Neural cell (in vitro differentiated cells): ENCODE measurements around the gene NPTN. TPM values are rescaled to one million over a fixed set of nuclear protein-coding genes. Genes with fewer than 3 reads are reported as not detected.

Experiments used
- H2AFZ ChIP-seq: fragments of 200-600, 300-800 bp; sonication (generic), shearing (Covaris generic); 2 replicates; pipeline ENCODE4 v1.6.0; 2014; ENCODE audit warnings: low read depth, mild to moderate bottlenecking, antibody characterized with exemption, low read length, moderate library complexity
- H3F3A ChIP-seq: fragments of 200-600 bp; shearing (Covaris generic); 2 replicates; pipeline ENCODE4 v1.6.1; 2016; ENCODE audit warnings: mild to moderate bottlenecking, moderate library complexity, mixed read lengths, antibody characterized with exemption, low read length; ENCODE audit not compliant: insufficient read depth, poor library complexity, severe bottlenecking
- H3K27ac ChIP-seq: fragments of 200-600, 300-800 bp; sonication (generic), shearing (Covaris generic); 2 replicates; pipeline ENCODE4 v1.5.1; 2014; ENCODE audit warnings: mild to moderate bottlenecking, low read length, moderate library complexity
- H3K27me3 ChIP-seq: fragments of 300-800, 200-600 bp; sonication (generic), shearing (Covaris generic); 2 replicates; pipeline ENCODE4 v1.6.0; 2014; ENCODE audit warnings: mild to moderate bottlenecking, low read depth, low read length, moderate library complexity; ENCODE audit not compliant: insufficient read depth
- H3K36me3 ChIP-seq: fragments of 300-800, 200-600 bp; sonication (generic), shearing (Covaris generic); 2 replicates; pipeline ENCODE4 v1.5.1; 2014; ENCODE audit warnings: mild to moderate bottlenecking, antibody characterized with exemption, low read length, moderate library complexity; ENCODE audit not compliant: insufficient read depth
- H3K4me2 ChIP-seq: fragments of 300-800, 200-600 bp; sonication (generic), shearing (Covaris generic); 2 replicates; pipeline ENCODE4 v1.6.0; 2014; ENCODE audit warnings: mild to moderate bottlenecking, low read length
- H3K4me3 ChIP-seq: fragments of 300-800, 200-600 bp; sonication (generic), shearing (Covaris generic); 2 replicates; pipeline ENCODE4 v1.5.1; 2014; ENCODE audit warnings: mild to moderate bottlenecking, low read length, moderate library complexity
- H3K79me2 ChIP-seq: fragments of 200-600 bp; shearing (Covaris generic); replicated peaks from 2 replicates; pipeline ENCODE4 v1.6.0; 2014; ENCODE audit warnings: mild to moderate bottlenecking, low read length, moderate library complexity; ENCODE audit not compliant: insufficient read depth
- H3K9ac ChIP-seq: fragments of 300-800, 200-600 bp; sonication (generic), shearing (Covaris generic); 2 replicates; pipeline ENCODE4 v1.6.1; 2016; ENCODE audit warnings: mild to moderate bottlenecking, low read length, mixed read lengths
- H3K9me2 ChIP-seq: fragments of 200-600 bp; shearing (Covaris generic); 2 replicates; pipeline ENCODE4 v1.6.1; 2016; ENCODE audit warnings: mild to moderate bottlenecking, low read length, mixed read lengths; ENCODE audit not compliant: insufficient read depth
- H3K9me3 ChIP-seq: fragments of 200-600, 300-800 bp; sonication (generic), shearing (Covaris generic); 2 replicates; pipeline ENCODE4 v1.6.1; 2016; ENCODE audit warnings: mild to moderate bottlenecking, mixed run types, low read length, moderate library complexity, mixed read lengths
- H4K20me1 ChIP-seq: fragments of 200-600 bp; shearing (Covaris generic); 2 replicates; pipeline ENCODE4 v1.6.1; 2016; ENCODE audit warnings: mild to moderate bottlenecking, mixed run types; ENCODE audit not compliant: insufficient read depth
- EP300 ChIP-seq: fragments of 450-650 bp; conservative IDR thresholded peaks from 2 replicates; pipeline ENCODE4 v1.6.1; 2014; ENCODE audit warnings: antibody characterized with exemption, mild to moderate bottlenecking, moderate library complexity; ENCODE audit not compliant: poor library complexity, severe bottlenecking
- EZH2 ChIP-seq: fragments of 200-600, 300-800 bp; shearing (Covaris generic), sonication (generic); IDR thresholded peaks from 2 replicates; pipeline ENCODE4 v1.6.1; 2014; ENCODE audit warnings: antibody characterized with exemption, low read length, borderline replicate concordance, mild to moderate bottlenecking; ENCODE audit not compliant: insufficient read depth, poor library complexity, severe bottlenecking
- MXI1 ChIP-seq: fragments of 450-650 bp; conservative IDR thresholded peaks from 2 replicates; pipeline ENCODE4 v1.6.1; 2014; ENCODE audit warnings: antibody characterized with exemption, mild to moderate bottlenecking; ENCODE audit not compliant: poor library complexity, severe bottlenecking
- POLR2AphosphoS5 ChIP-seq: IDR thresholded peaks from 2 replicates; pipeline ENCODE4 v1.6.1; 2012
- RAD21 ChIP-seq: fragments of 450-650 bp; conservative IDR thresholded peaks from 2 replicates; pipeline ENCODE4 v1.6.1; 2014; ENCODE audit warnings: antibody characterized with exemption, mild to moderate bottlenecking, moderate library complexity
- SMC3 ChIP-seq: fragments of 450-650 bp; conservative IDR thresholded peaks from 2 replicates; pipeline ENCODE4 v1.6.1; 2014; ENCODE audit warnings: antibody characterized with exemption, mild to moderate bottlenecking, moderate library complexity; ENCODE audit not compliant: poor library complexity
- TAF1 ChIP-seq: IDR thresholded peaks from 2 replicates; pipeline ENCODE4 v1.6.1; 2012; ENCODE audit warnings: low read depth
- polyA plus RNA-seq: library from polyadenylated mRNA; depleted of rRNA; stranded (reverse); fragments of >200 nt; gene quantifications from 2 replicates; pipeline ENCODE4 v1.2.3, GENCODE V29; 2014
- TF ChIP-seq, protein P1 (sequence below): IDR thresholded peaks from 2 replicates; pipeline ENCODE4 v1.6.1; 2012; ENCODE audit warnings: borderline replicate concordance
- TF ChIP-seq, protein P2 (sequence below): fragments of 450-650 bp; IDR thresholded peaks from 2 replicates; pipeline ENCODE4 v1.5.1; 2014; ENCODE audit warnings: antibody characterized with exemption, mild to moderate bottlenecking, moderate library complexity; ENCODE audit not compliant: poor library complexity, severe bottlenecking

Gene NPTN
- polyA plus RNA-seq, 1 donor from 2014 or later, result 237 TPM

DNA sequence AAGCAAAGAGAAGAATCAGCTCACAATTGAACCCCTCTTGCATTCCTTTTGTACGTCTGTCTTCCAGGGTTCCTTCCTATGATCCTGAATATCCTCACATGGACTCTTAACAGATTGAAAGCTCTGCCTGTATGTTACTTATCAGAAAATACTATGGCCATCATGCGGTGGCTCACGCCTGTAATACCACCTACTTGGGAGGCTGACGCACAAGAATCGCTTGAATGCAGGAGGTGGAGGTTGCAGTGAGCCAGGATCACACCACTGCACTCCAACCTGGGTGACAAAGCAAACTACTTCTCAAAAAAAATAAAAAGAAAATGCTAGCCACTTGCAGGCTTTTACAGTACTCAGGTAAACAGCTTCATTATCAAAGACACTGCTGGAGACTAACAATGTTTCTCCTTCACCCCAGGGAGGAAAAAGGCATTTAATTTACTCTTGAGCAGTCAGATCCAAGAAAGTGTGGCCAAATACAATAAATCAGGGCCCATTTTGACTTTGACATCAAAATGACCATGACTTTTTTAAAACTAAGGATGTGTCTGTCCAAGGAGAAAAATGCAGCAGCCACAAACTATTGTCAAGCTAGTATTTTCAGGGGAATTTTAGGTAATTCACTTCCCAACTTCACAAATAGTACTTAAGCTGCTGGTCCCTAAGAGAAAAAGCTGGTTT, 27.3 kb downstream of the NPTN start:
- H3F3A ChIP-seq, result no peaks in the 10 kb centered on the region
- H3K4me3 ChIP-seq, result no peak overlapping the region
- no peaks in the 10 kb centered on the region for H3K9me3 ChIP-seq
- no peaks in the 10 kb centered on the region for H3K36me3 ChIP-seq
- no peak overlapping the region for H3K9ac ChIP-seq
- H3K79me2 ChIP-seq, result peaks cover 45% of the 10 kb centered on the region
- no peak for TF ChIP-seq EP300
- TF ChIP-seq RAD21, result no peak
- TF ChIP-seq, protein P1, sequence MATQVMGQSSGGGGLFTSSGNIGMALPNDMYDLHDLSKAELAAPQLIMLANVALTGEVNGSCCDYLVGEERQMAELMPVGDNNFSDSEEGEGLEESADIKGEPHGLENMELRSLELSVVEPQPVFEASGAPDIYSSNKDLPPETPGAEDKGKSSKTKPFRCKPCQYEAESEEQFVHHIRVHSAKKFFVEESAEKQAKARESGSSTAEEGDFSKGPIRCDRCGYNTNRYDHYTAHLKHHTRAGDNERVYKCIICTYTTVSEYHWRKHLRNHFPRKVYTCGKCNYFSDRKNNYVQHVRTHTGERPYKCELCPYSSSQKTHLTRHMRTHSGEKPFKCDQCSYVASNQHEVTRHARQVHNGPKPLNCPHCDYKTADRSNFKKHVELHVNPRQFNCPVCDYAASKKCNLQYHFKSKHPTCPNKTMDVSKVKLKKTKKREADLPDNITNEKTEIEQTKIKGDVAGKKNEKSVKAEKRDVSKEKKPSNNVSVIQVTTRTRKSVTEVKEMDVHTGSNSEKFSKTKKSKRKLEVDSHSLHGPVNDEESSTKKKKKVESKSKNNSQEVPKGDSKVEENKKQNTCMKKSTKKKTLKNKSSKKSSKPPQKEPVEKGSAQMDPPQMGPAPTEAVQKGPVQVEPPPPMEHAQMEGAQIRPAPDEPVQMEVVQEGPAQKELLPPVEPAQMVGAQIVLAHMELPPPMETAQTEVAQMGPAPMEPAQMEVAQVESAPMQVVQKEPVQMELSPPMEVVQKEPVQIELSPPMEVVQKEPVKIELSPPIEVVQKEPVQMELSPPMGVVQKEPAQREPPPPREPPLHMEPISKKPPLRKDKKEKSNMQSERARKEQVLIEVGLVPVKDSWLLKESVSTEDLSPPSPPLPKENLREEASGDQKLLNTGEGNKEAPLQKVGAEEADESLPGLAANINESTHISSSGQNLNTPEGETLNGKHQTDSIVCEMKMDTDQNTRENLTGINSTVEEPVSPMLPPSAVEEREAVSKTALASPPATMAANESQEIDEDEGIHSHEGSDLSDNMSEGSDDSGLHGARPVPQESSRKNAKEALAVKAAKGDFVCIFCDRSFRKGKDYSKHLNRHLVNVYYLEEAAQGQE, result no peak
- TF ChIP-seq, protein P2, sequence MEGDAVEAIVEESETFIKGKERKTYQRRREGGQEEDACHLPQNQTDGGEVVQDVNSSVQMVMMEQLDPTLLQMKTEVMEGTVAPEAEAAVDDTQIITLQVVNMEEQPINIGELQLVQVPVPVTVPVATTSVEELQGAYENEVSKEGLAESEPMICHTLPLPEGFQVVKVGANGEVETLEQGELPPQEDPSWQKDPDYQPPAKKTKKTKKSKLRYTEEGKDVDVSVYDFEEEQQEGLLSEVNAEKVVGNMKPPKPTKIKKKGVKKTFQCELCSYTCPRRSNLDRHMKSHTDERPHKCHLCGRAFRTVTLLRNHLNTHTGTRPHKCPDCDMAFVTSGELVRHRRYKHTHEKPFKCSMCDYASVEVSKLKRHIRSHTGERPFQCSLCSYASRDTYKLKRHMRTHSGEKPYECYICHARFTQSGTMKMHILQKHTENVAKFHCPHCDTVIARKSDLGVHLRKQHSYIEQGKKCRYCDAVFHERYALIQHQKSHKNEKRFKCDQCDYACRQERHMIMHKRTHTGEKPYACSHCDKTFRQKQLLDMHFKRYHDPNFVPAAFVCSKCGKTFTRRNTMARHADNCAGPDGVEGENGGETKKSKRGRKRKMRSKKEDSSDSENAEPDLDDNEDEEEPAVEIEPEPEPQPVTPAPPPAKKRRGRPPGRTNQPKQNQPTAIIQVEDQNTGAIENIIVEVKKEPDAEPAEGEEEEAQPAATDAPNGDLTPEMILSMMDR, result no peak
- no peak for TF ChIP-seq SMC3
- TF ChIP-seq EZH2, result no peak
- TF ChIP-seq POLR2AphosphoS5, result no peak
- no peaks in the 10 kb centered on the region for H3K27me3 ChIP-seq
- H3K9me2 ChIP-seq, result no peaks in the 10 kb centered on the region
- no peak overlapping the region for H3K4me2 ChIP-seq
- H4K20me1 ChIP-seq, result no peaks in the 10 kb centered on the region
- no peak overlapping the region for H2AFZ ChIP-seq
- H3K27ac ChIP-seq, result no peak overlapping the region

DNA sequence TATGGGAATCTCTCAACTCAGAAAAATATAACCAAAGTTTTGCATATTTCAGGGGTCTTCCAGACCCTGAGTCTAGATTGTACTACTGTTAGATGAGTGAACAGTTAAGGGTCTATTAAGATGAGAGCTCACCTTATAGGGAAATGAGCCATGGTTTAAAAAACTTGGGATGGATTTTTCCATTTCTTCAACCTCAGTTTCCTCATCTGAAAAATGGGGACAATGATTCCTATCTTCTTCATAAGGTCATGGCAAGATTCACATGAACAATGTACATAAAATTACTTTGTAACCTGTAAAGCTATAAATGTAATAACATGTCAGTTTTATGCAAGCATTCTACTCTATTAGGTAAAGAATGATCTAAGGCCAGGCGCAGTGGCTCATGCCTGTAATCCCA, 28.7 kb downstream of the NPTN start:
- H2AFZ ChIP-seq, result no peak overlapping the region
- no peaks in the 10 kb centered on the region for H3K27me3 ChIP-seq
- H3F3A ChIP-seq, result no peaks in the 10 kb centered on the region
- H3K9me3 ChIP-seq, result no peaks in the 10 kb centered on the region
- H3K4me2 ChIP-seq, result no peak overlapping the region
- H3K9me2 ChIP-seq, result no peaks in the 10 kb centered on the region
- H3K4me3 ChIP-seq, result no peak overlapping the region
- no peaks in the 10 kb centered on the region for H4K20me1 ChIP-seq
- peaks cover 42% of the 10 kb centered on the region for H3K79me2 ChIP-seq
- H3K9ac ChIP-seq, result no peak overlapping the region
- H3K27ac ChIP-seq, result no peak overlapping the region
- H3K36me3 ChIP-seq, result no peaks in the 10 kb centered on the region
- TF ChIP-seq, protein P2, result no peak
- TF ChIP-seq SMC3, result no peak
- no peak for TF ChIP-seq MXI1
- TF ChIP-seq EZH2, result no peak
- TF ChIP-seq RAD21, result no peak
- TF ChIP-seq TAF1, result no peak
- no peak for TF ChIP-seq POLR2AphosphoS5
- TF ChIP-seq EP300, result no peak
- TF ChIP-seq, protein P1, result no peak
